PC-9 (cell line): Measurements from ENCODE around the gene HSD17B8. TPM values are rescaled to one million over a fixed set of nuclear protein-coding genes. Genes with fewer than 3 reads are reported as not detected.

Source experiments
- BruUV-seq: library from RNA; stranded (reverse); fragments of 400-500 nt; replicated peaks from 2 replicates; lab custom pipeline; 2021; lab: Mats Ljungman, UMichigan
- CTCF ChIA-PET: fragments of 300-600 bp; sonication (Branson Sonifier 250); formaldehyde crosslinking; loops from one replicate; lab custom pipeline; 2022; ENCODE audit warnings: antibody characterized with exemption; lab: Charles Lee
- POLR2A ChIA-PET: fragments of 300-600 bp; sonication (Branson Sonifier 250); formaldehyde crosslinking; loops from one replicate; lab custom pipeline; 2022; ENCODE audit warnings: antibody characterized with exemption; ENCODE audit not compliant: unreplicated experiment; lab: Charles Lee
- DNase-seq, 2 experiments: peaks; one replicate each; pipeline versions ENCODE4 v3.0.0 to v3.0.0-alpha.2; 2015 to 2022; ENCODE audit warnings: mixed read lengths in 1 of 2
- H2AFZ ChIP-seq: fragments of 200-600 bp; sonication (generic); 2 replicates; pipeline ENCODE4 v1.8.1; 2017; ENCODE audit warnings: antibody characterized with exemption
- H3F3A ChIP-seq: fragments of 200-600 bp; sonication (generic); 2 replicates; pipeline ENCODE4 v1.8.1; 2017; ENCODE audit warnings: antibody characterized with exemption, mild to moderate bottlenecking, low read depth; ENCODE audit not compliant: insufficient read depth
- H3K27ac ChIP-seq: fragments of 200-600 bp; sonication (generic); 2 replicates; pipeline ENCODE4 v1.6.1; 2016; ENCODE audit warnings: mixed run types
- H3K27me3 ChIP-seq: fragments of 200-600 bp; sonication (generic); 2 replicates; pipeline ENCODE4 v1.6.1; 2016; ENCODE audit warnings: low read depth, mixed run types; ENCODE audit not compliant: insufficient read depth
- H3K36me3 ChIP-seq: fragments of 200-600 bp; sonication (generic); 2 replicates; pipeline ENCODE4 v1.6.1; 2016; ENCODE audit warnings: low read depth, mixed run types
- H3K4me1 ChIP-seq: fragments of 200-600 bp; sonication (generic); replicated peaks from 2 replicates; pipeline ENCODE4 v1.6.1; 2016; ENCODE audit warnings: mixed run types; ENCODE audit not compliant: insufficient read depth
- H3K4me2 ChIP-seq: fragments of 200-600 bp; sonication (generic); 2 replicates; pipeline ENCODE4 v1.6.1; 2017; ENCODE audit warnings: mixed run types
- H3K4me3 ChIP-seq: fragments of 200-600 bp; sonication (generic); 2 replicates; pipeline ENCODE4 v1.6.1; 2016; ENCODE audit warnings: mixed run types
- H3K79me2 ChIP-seq: fragments of 200-600 bp; sonication (generic); 2 replicates; pipeline ENCODE4 v1.6.1; 2017; ENCODE audit warnings: low read depth, mixed run types
- H3K9me2 ChIP-seq: fragments of 200-600 bp; sonication (generic); 2 replicates; pipeline ENCODE4 v1.8.1; 2017; ENCODE audit warnings: mild to moderate bottlenecking; ENCODE audit not compliant: insufficient read depth
- H3K9me3 ChIP-seq: fragments of 200-600 bp; sonication (generic); 2 replicates; pipeline ENCODE4 v1.8.1; 2016; ENCODE audit warnings: low read depth; ENCODE audit not compliant: insufficient read depth
- H4K20me1 ChIP-seq: fragments of 200-600 bp; sonication (generic); 2 replicates; pipeline ENCODE4 v1.8.1; 2017; ENCODE audit not compliant: insufficient read depth
- EZH2 ChIP-seq: fragments of 200-600 bp; sonication (generic); IDR thresholded peaks from 2 replicates; pipeline ENCODE4 v1.8.0; 2017; ENCODE audit warnings: antibody characterized with exemption, low read depth
- intact Hi-C: fragments of 100-400 bp; cut with micrococcal nuclease; formaldehyde crosslinking; loops from one replicate; pipeline ENCODE4 v1.10.0; 2022; ENCODE audit not compliant: unreplicated experiment
- total RNA-seq: library from RNA; stranded (reverse); gene quantifications from 2 replicates; pipeline ENCODE4 v1.2.3, GENCODE V29; 2021
- TF ChIP-seq, protein P1 (sequence below): fragments of 200-600 bp; sonication (generic); conservative IDR thresholded peaks from 2 replicates; pipeline ENCODE4 v1.6.1; 2017; ENCODE audit warnings: mixed run types, antibody characterized with exemption, mild to moderate bottlenecking, moderate library complexity

HSD17B8 gene
- total RNA-seq, 1 experiment from 2014 or later: 16.4 TPM

GRCh38 chr6:33200219-33201146 is 4.0 kb upstream of the HSD17B8 start, which contains the start of the genes RXRB and SLC39A7:
Gene RXRB, minus strand, starts transcription at chr6:33200665. Its CDS starts 189 bp downstream, at chr6:33200476.
Gene SLC39A7, plus strand, starts transcription at chr6:33200867. Its CDS starts 379 bp downstream, at chr6:33201246.
- peaks cover 58% of the 10 kb centered on the region for H3K79me2 ChIP-seq
- H2AFZ ChIP-seq: peak within 1 kb of the TSS; percentile 95
- peak within 1 kb of the TSS; percentile 98 for H3K4me2 ChIP-seq
- intact Hi-C loops: loop anchor here (2.0 to 10.0 kb wide), 5 partner anchors 48 to 577 kb away; partner anchors contain the start of genes B3GALT4, CUTA, PHF1 and RGL2
- POLR2A ChIA-PET: interaction anchor here (0.6 kb wide), 1 partner anchor 737 kb away, joined by 3 read pairs; no protein-coding TSS in a partner anchor
- peaks cover 28% of the 10 kb centered on the region; the same call in 1 of the 2 replicates for H3F3A ChIP-seq
- H3K9me3 ChIP-seq: no peaks in the 10 kb centered on the region
- H3K9me2 ChIP-seq: no peaks in the 10 kb centered on the region
- DNase-seq: peak; percentile 95 to 96
- H3K4me3 ChIP-seq: peak within 1 kb of the TSS; percentile 62
- peaks cover 17% of the 10 kb centered on the region for H4K20me1 ChIP-seq
- CTCF ChIA-PET: interaction anchor here (0.7 kb wide), 1 partner anchor 581 kb away, joined by 8 read pairs; no protein-coding TSS in a partner anchor
- no TSS peak for BruUV-seq
- H3K4me1 ChIP-seq: peaks cover 28% of the 10 kb centered on the region
- peak within 1 kb of the TSS; percentile 79 for H3K27ac ChIP-seq
- H3K27me3 ChIP-seq: no peaks in the 10 kb centered on the region
- no peak for TF ChIP-seq EZH2
- TF ChIP-seq, protein P1, sequence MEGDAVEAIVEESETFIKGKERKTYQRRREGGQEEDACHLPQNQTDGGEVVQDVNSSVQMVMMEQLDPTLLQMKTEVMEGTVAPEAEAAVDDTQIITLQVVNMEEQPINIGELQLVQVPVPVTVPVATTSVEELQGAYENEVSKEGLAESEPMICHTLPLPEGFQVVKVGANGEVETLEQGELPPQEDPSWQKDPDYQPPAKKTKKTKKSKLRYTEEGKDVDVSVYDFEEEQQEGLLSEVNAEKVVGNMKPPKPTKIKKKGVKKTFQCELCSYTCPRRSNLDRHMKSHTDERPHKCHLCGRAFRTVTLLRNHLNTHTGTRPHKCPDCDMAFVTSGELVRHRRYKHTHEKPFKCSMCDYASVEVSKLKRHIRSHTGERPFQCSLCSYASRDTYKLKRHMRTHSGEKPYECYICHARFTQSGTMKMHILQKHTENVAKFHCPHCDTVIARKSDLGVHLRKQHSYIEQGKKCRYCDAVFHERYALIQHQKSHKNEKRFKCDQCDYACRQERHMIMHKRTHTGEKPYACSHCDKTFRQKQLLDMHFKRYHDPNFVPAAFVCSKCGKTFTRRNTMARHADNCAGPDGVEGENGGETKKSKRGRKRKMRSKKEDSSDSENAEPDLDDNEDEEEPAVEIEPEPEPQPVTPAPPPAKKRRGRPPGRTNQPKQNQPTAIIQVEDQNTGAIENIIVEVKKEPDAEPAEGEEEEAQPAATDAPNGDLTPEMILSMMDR: 0 out of 2 replicates have a peak, but pooled peaks have one; percentile 19
- H3K36me3 ChIP-seq: peaks cover 33% of the 10 kb centered on the region

DNA sequence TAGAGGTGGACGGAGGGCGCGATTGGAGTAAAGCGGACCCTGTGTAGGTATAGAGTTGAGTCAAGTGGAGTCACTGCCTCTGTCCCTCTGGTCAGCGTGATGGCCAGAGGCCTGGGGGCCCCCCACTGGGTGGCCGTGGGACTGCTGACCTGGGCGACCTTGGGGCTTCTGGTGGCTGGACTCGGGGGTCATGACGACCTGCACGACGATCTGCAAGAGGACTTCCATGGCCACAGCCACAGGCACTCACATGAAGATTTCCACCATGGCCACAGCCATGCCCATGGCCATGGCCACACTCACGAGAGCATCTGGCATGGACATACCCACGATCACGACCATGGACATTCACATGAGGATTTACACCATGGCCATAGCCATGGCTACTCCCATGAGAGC is 3.3 kb upstream of the HSD17B8 start:
- Histone ChIP-seq H3K4me2 (peak overlapping the region; percentile 93), H4K20me1 (peaks cover 17% of the 10 kb centered on the region), H3K79me2 (peaks cover 58% of the 10 kb centered on the region), H3K27ac (peak overlapping the region; percentile 79), H3K9me3 (no peaks in the 10 kb centered on the region), H3K9me2 (no peaks in the 10 kb centered on the region), H3K27me3 (no peaks in the 10 kb centered on the region), H3K4me1 (peaks cover 34% of the 10 kb centered on the region), H3K36me3 (peaks cover 33% of the 10 kb centered on the region), H2AFZ (peak overlapping the region; percentile 78), H3K4me3 (peak overlapping the region; percentile 62), H3F3A (peaks cover 35% of the 10 kb centered on the region; the same call in 1 of the 2 replicates)
- DNase-seq: no peak
- intact Hi-C loops: loop anchor here (2.0 to 10.0 kb wide), 5 partner anchors 48 to 576 kb away; partner anchors contain the start of genes B3GALT4, CUTA, PHF1 and RGL2
- TF ChIP-seq EZH2: no peak
- TF ChIP-seq, protein P1: no peak
- BruUV-seq: TSS peak; percentile 33
- ChIA-PET POLR2A (no interaction called here), CTCF (no interaction called here)

- intact Hi-C loops: loop anchor here (2.0 to 10.0 kb wide), 5 partner anchors 47 to 575 kb away; partner anchors contain the start of genes B3GALT4, CUTA, PHF1 and RGL2
Measured at GRCh38 chr6:33201935-33202334, 2.5 kb upstream of the HSD17B8 start.

More at GRCh38 chr6:33201935-33202334, 2.5 kb upstream of the HSD17B8 start:
- Histone ChIP-seq H4K20me1 (peaks cover 15% of the 10 kb centered on the region), H3K9me2 (no peaks in the 10 kb centered on the region), H3K4me2 (peak overlapping the region; percentile 93), H3K4me3 (peak overlapping the region; percentile 62), H3K4me1 (peaks cover 38% of the 10 kb centered on the region), H3K36me3 (peaks cover 29% of the 10 kb centered on the region), H3K79me2 (peaks cover 57% of the 10 kb centered on the region), H2AFZ (no peak overlapping the region), H3K9me3 (no peaks in the 10 kb centered on the region), H3K27me3 (no peaks in the 10 kb centered on the region), H3F3A (peaks cover 40% of the 10 kb centered on the region; the same call in 1 of the 2 replicates), H3K27ac (no peak overlapping the region)
- no peak for DNase-seq
- BruUV-seq: no TSS peak
- CTCF ChIA-PET: no interaction called here
- TF ChIP-seq, protein P1: no peak
- TF ChIP-seq EZH2: no peak
- POLR2A ChIA-PET: no interaction called here
